GM15510 (cell line): ENCODE data around the gene CHD5.

ENCODE experiments used
- POLR2A ChIP-seq: IDR thresholded peaks from 3 replicates; pipeline ENCODE4 v1.6.1; 2011; ENCODE audit warnings: borderline replicate concordance; ENCODE audit not compliant: insufficient read length; ENCODE audit errors: extremely low read depth

Gene CHD5

GRCh38 chr1:6125366-6125765, 54.8 kb downstream of the CHD5 start:
- TF ChIP-seq POLR2A, result no peak

DNA sequence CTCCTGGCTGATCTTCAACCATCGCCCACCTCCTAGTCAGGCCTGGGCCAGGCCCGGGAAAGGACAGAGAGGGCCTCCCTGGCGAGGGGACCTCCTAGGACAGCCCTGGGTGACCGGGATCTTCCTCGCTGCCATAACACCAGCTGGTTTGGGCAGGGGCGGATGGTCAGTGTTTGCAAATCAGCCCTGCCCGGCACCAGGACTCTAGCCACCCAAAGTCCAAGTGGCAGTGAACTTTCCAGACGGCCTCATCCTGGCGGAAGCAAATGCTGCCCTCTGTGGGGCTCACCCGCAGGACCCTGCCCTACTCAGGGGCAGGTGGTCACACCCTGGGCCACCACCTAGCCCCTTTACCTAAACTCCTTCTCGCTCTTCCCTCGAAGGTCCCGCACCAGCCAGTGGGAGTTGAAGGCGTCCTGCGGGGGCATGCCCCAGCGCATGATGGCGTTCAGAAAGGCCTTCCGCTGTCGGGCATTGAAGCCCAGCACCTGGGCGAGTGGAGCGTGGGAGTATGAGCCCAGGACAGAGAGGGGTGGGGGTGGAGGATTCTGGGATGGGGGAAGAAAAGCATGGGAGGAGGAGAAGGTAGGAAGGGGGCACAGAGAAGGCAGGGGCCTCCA, 55.3 kb downstream of the CHD5 start:
- no peak for TF ChIP-seq POLR2A

GRCh38 chr1:6124341-6124740, 55.8 kb downstream of the CHD5 start:
- TF ChIP-seq POLR2A, result no peak

DNA sequence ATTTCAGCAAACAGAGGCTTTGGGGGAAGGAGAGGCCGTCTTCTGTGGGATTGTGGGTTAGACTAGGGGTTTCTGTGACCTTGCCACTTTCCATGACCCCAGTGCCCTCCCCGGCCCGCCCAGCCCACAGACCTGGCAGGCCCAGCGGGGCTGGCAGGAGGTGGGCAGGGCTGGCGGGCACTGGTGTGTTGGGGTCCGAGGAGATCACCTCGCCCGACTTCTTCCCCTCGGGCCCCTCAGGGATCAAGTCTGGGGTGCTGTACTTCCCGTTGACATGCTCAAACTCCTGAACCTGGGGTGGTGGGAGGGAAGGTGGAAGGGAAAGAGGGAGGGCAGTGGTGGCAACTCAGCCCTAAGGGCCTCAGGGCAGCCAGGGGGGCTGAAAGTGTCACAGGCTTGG, 56.3 kb downstream of the CHD5 start:
- no peak for TF ChIP-seq POLR2A

DNA sequence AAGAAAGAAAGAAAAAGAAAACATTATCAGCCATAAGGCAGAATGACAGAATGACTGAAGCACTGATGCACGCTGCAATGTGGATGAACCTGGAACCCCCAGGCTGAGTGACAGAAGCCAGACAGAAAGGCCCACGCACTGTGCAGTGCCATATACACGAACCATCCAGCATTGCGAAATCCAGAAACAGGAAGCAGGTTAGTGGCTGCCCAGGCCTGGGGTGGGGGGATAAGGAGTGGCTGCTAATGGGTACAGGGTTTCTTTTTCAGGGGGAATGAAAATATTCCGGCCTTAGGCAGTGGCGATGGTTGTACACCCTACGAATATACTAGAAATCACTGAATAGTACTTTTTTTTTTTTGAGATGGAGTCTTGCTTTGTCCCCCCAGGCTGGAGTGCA, 57.0 kb downstream of the CHD5 start:
- TF ChIP-seq POLR2A, result no peak

DNA sequence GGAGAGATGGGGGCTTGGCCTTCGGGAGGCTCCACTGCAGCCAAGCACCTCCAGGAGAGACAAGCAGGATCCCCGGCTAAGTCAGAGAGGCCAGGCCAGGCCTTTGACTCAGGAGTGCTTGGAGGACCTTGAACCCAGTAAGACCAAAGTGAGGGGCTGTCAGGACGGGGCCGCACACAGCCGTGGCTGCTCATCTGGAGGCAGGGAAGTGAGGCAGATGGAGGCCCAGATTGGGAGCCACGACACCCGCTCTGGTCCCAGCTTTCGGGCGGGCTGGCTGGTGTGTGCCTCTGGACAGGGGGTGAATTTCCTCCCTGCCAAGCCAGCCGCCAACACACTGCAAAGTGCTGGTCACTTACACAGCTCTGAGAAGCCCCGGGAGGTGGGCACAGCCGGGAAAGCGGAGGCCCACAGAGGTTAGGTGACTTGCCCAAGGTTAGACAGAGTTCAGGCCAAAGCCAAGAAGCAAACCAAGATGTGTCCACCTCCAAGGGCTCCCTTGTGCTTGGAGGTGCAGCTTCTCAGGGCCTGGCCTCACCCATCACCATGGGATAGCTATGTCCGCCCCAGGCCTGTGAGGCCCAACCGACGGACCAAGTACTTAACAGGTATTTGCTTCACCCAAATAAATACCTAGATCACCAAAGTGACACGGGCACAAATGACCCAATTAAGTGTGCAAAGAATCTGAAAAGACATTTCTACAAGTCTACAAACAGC, 58.3 kb downstream of the CHD5 start:
- TF ChIP-seq POLR2A, result no peak

DNA sequence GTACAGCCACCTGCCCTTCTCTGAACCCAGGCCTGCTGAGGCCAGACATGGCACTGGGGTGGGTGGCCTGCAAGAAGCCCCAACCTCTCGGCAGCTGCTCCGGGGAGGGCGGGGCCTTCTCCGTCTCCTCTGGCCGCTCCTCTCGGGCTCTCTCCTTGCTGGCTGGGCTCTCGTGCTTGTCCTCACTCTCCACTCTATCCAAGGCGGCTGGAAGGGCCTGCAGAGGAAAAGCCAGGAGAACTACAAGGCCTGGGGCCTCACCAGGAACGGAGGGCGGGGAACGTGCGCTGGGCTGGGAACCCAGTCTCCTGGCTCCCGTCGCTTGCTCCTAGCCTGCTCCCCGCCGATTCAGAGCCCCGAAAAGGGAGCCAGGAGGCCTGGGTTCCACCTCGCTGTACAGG, 59.1 kb downstream of the CHD5 start:
- TF ChIP-seq POLR2A, result no peak

- no peak for TF ChIP-seq POLR2A
Measured at GRCh38 chr1:6118415-6118814, 61.7 kb downstream of the CHD5 start.

GRCh38 chr1:6117624-6118023, 62.5 kb downstream of the CHD5 start:
- TF ChIP-seq POLR2A, result no peak

GRCh38 chr1:6117064-6117463, 63.1 kb downstream of the CHD5 start:
- TF ChIP-seq POLR2A, result no peak

GRCh38 chr1:6116137-6116536, 64.0 kb downstream of the CHD5 start:
- TF ChIP-seq POLR2A, result no peak

DNA sequence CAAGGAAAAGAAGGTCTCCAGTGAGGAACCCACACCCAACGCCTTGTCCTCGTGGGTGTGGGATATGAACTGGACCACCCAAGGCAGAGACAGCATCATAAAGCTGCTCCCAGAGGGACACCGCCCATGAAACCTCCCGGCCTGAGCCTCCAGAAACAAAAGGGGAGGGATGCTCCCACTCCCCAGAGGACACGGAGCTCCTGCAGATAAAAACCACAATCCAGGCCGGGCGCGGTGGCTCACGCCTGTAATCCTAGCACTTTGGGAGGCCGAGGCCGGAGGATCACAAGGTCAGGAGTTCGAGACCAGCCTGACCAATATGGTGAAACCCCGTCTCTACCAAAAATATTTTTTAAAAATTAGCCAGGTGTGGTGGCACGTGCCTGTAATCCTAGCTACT, 66.4 kb downstream of the CHD5 start:
- no peak for TF ChIP-seq POLR2A

GRCh38 chr1:6113116-6113515, 67.0 kb downstream of the CHD5 start:
- TF ChIP-seq POLR2A, result no peak

DNA sequence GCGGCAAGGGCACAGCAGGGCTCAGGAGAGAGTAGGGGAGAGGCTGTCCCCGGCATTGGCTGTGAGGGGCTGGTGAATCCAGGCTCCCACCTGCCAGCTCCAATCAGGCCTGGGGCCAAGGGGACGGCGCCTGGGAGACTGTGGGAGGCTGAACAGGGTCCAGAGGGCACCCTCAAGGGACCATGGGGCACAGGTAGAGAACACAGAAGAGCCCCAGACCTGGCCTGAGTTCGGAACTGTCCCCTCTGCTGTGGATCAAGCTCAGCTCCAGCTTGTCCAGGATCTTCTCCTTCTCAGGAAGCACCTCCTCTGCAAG, 67.5 kb downstream of the CHD5 start:
- no peak for TF ChIP-seq POLR2A

GRCh38 chr1:6111991-6112689, 68.0 kb downstream of the CHD5 start:
- TF ChIP-seq POLR2A, result no peak

GRCh38 chr1:6111571-6111970, 68.5 kb downstream of the CHD5 start:
- TF ChIP-seq POLR2A, result no peak
